Osteoblast (primary cell): ENCODE data around the gene FGF1. TPM values are rescaled to one million over a fixed set of nuclear protein-coding genes. Genes with fewer than 3 reads are reported as not detected.

Source experiments
- DNase-seq: peaks from one replicate; pipeline ENCODE4 v3.0.0; 2011; ENCODE audit warnings: low spot score, mixed read lengths; ENCODE audit not compliant: insufficient read length; ENCODE audit errors: missing footprints
- H2AFZ ChIP-seq: 2 replicates; pipeline ENCODE4 v1.6.0; 2011; ENCODE audit warnings: mild to moderate bottlenecking, low read length
- H3K27ac ChIP-seq: 2 replicates; pipeline ENCODE4 v1.5.1; 2011; ENCODE audit warnings: mild to moderate bottlenecking, low read depth, low read length, moderate library complexity
- H3K27me3 ChIP-seq: 2 replicates; pipeline ENCODE4 v1.6.0; 2012; ENCODE audit warnings: mild to moderate bottlenecking, control low read depth, inconsistent platforms, low read length, moderate library complexity; ENCODE audit not compliant: insufficient read depth
- H3K36me3 ChIP-seq: 2 replicates; pipeline ENCODE4 v1.5.1; 2011; ENCODE audit warnings: mild to moderate bottlenecking, low read length, control low read depth, moderate library complexity; ENCODE audit not compliant: insufficient read depth
- H3K4me1 ChIP-seq: 2 replicates; pipeline ENCODE4 v1.5.1; 2011; ENCODE audit warnings: mild to moderate bottlenecking, low read length, control low read depth, moderate library complexity; ENCODE audit not compliant: insufficient read depth
- H3K4me2 ChIP-seq: 2 replicates; pipeline ENCODE4 v1.6.0; 2011; ENCODE audit warnings: mild to moderate bottlenecking, low read length; ENCODE audit not compliant: insufficient read depth
- H3K4me3 ChIP-seq: fragments of 200-600 bp; sonication (generic); 3 replicates; pipeline ENCODE4 v1.5.1; 2012; ENCODE audit warnings: mild to moderate bottlenecking, low read length, inconsistent platforms; ENCODE audit not compliant: insufficient read depth
- H3K79me2 ChIP-seq: 2 replicates; pipeline ENCODE4 v1.6.0; 2012; ENCODE audit warnings: mild to moderate bottlenecking, low read length, control low read depth, inconsistent platforms; ENCODE audit not compliant: insufficient read depth
- H3K9me3 ChIP-seq: 2 replicates; pipeline ENCODE4 v1.5.1; 2011; ENCODE audit warnings: low read depth, low read length, control low read depth
- H4K20me1 ChIP-seq: 2 replicates; pipeline ENCODE4 v1.6.0; 2012; ENCODE audit warnings: mild to moderate bottlenecking, low read length, control low read depth; ENCODE audit not compliant: insufficient read depth
- total RNA-seq: library from RNA; depleted of rRNA; stranded (reverse); fragments of >200 nt; gene quantifications from 2 replicates; pipeline ENCODE4 v1.2.3, GENCODE V29; 2012
- TF ChIP-seq, protein P1 (sequence below): IDR thresholded peaks from 2 replicates; pipeline ENCODE4 v1.5.1; 2011; ENCODE audit warnings: mild to moderate bottlenecking, low read depth, low read length, moderate library complexity; ENCODE audit errors: extremely low read depth

Gene FGF1
- total RNA-seq, 1 donor, result 4.3 TPM

DNA sequence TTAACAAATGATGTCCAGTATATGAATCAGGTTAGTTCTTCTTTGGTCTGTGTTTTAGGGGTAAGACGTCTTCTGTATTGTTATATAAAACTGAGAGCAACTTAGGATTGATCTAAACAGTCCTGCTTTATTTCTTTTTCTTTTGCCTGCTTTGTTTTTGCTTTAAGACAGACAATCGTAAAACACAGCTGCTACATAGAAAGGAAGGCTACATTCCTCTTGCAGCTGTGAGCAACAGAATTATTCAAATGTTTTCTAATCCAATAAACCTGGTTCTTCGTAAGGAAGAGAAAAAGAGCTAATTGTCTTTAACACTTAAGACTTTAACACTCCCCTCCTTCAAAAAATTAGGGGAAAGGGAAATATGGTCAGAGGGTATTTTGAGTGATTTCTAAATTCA, 14.6 kb downstream of the FGF1 start:
- no peak for DNase-seq
- Histone ChIP-seq H4K20me1 (no peaks in the 10 kb centered on the region), H3K27ac (no peak overlapping the region), H3K79me2 (no peaks in the 10 kb centered on the region), H3K27me3 (no peaks in the 10 kb centered on the region), H3K4me1 (peaks cover 36% of the 10 kb centered on the region), H3K4me2 (peak overlapping the region; percentile 32), H2AFZ (no peak overlapping the region), H3K9me3 (no peaks in the 10 kb centered on the region), H3K4me3 (no peak overlapping the region), H3K36me3 (no peaks in the 10 kb centered on the region)
- TF ChIP-seq, protein P1, sequence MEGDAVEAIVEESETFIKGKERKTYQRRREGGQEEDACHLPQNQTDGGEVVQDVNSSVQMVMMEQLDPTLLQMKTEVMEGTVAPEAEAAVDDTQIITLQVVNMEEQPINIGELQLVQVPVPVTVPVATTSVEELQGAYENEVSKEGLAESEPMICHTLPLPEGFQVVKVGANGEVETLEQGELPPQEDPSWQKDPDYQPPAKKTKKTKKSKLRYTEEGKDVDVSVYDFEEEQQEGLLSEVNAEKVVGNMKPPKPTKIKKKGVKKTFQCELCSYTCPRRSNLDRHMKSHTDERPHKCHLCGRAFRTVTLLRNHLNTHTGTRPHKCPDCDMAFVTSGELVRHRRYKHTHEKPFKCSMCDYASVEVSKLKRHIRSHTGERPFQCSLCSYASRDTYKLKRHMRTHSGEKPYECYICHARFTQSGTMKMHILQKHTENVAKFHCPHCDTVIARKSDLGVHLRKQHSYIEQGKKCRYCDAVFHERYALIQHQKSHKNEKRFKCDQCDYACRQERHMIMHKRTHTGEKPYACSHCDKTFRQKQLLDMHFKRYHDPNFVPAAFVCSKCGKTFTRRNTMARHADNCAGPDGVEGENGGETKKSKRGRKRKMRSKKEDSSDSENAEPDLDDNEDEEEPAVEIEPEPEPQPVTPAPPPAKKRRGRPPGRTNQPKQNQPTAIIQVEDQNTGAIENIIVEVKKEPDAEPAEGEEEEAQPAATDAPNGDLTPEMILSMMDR, result no peak

DNA sequence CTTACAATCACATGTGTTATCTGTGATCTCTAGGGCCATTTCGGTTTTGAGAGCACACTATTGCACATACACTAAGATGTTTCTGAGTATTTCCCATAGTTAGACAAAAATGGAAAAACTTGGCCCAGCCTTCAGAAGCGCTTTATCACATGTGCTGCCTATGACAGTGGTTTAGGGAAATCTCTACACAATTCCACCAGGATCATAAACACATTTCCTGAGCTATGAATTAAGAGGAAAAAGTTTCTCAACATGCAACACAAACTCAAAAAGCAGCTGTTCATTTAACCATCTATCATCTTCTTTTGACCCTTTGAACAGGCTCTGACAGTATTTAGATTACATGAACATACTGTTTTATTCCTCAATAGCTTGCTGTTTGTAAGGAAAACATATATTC, 15.1 kb downstream of the FGF1 start:
- no peak overlapping the region for H3K4me2 ChIP-seq
- H3K4me1 ChIP-seq, result peaks cover 40% of the 10 kb centered on the region
- H3K9me3 ChIP-seq, result no peaks in the 10 kb centered on the region
- H3K27ac ChIP-seq, result no peak overlapping the region
- no peaks in the 10 kb centered on the region for H3K36me3 ChIP-seq
- H2AFZ ChIP-seq, result no peak overlapping the region
- no peak for DNase-seq
- H4K20me1 ChIP-seq, result no peaks in the 10 kb centered on the region
- no peaks in the 10 kb centered on the region for H3K27me3 ChIP-seq
- TF ChIP-seq, protein P1, result no peak
- H3K4me3 ChIP-seq, result no peak overlapping the region
- no peaks in the 10 kb centered on the region for H3K79me2 ChIP-seq

DNA sequence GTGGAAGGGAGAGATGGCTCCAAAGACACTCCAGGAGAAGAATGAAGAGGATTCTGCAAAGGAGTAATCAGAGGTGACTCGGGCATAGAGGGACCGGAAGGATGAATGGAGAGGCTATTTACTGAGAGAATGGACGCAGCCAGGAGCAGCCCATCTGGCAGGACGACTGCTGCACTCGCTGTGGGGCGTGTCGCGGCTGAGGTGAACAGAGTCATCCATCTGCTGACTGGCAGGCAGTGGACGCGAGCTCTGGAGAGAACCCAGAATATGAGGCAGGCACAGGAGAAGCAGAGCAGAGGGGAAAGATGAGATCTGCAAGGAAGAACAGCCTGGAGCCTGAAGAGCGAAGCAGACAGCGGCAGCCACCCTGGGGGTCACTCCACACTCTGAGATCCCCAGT, 16.4 kb downstream of the FGF1 start:
- no peaks in the 10 kb centered on the region for H3K36me3 ChIP-seq
- H3K4me1 ChIP-seq, result peaks cover 38% of the 10 kb centered on the region
- no peak overlapping the region for H3K4me2 ChIP-seq
- no peak overlapping the region for H2AFZ ChIP-seq
- H3K79me2 ChIP-seq, result no peaks in the 10 kb centered on the region
- H3K27ac ChIP-seq, result no peak overlapping the region
- H3K4me3 ChIP-seq, result no peak overlapping the region
- no peaks in the 10 kb centered on the region for H4K20me1 ChIP-seq
- H3K9me3 ChIP-seq, result no peaks in the 10 kb centered on the region
- DNase-seq, result no peak
- no peaks in the 10 kb centered on the region for H3K27me3 ChIP-seq
- TF ChIP-seq, protein P1, result no peak

DNA sequence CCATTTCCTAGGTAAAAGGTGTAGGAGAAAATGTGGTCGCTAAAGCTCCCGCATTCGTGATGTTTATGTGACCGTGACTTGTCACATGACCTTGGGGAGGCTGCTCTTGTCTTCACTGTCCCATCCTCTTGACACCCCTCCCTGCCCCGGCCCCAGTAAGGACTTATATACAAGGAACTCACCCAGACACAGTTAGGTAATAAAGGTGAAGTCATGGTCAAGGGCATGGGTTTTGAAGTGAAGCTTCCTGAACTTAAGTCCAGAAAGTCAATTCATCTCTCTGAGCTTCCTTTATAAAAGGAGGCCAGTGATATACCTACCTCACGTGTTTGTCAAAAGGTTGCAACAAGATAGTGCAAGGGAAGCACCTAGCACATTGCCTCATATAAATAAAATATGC, 17.6 kb downstream of the FGF1 start:
- H3K79me2 ChIP-seq, result no peaks in the 10 kb centered on the region
- no peak overlapping the region for H3K27ac ChIP-seq
- no peaks in the 10 kb centered on the region for H3K36me3 ChIP-seq
- TF ChIP-seq, protein P1, result no peak
- no peak overlapping the region for H3K4me3 ChIP-seq
- no peaks in the 10 kb centered on the region for H3K27me3 ChIP-seq
- no peak overlapping the region for H3K4me2 ChIP-seq
- H4K20me1 ChIP-seq, result no peaks in the 10 kb centered on the region
- peaks cover 31% of the 10 kb centered on the region for H3K4me1 ChIP-seq
- H3K9me3 ChIP-seq, result no peaks in the 10 kb centered on the region
- no peak overlapping the region for H2AFZ ChIP-seq
- no peak for DNase-seq
